AG04449 (cell line): ENCODE results near the gene RAD50.

Source experiments
- CTCF ChIA-PET: fragments of 350-600 bp; formaldehyde crosslinking; extraction: SDS; loops from one replicate; lab custom pipeline; 2021; ENCODE audit warnings: antibody characterized with exemption; lab: Yijun Ruan, JAX
- POLR2A ChIA-PET: fragments of 400-600, 350-600 bp; formaldehyde crosslinking; extraction: SDS; loops from one replicate; lab custom pipeline; 2020; ENCODE audit warnings: antibody characterized with exemption, inconsistent platforms; lab: Yijun Ruan, JAX
- DNase-seq: peaks from one replicate; pipeline ENCODE4 v3.0.0-alpha.2; 2010; ENCODE audit warnings: low read depth, low spot score
- H3K4me3 ChIP-seq: 2 replicates; pipeline ENCODE4 v1.5.1; 2011; ENCODE audit warnings: low read depth, mild to moderate bottlenecking, control low read depth, low read length
- CTCF ChIP-seq: IDR thresholded peaks from one replicate; pipeline ENCODE4 v1.5.1; 2011; ENCODE audit warnings: mild to moderate bottlenecking, moderate library complexity, low read length, control low read depth, inconsistent platforms; ENCODE audit not compliant: insufficient read depth; ENCODE audit errors: missing control alignments

RAD50 gene

DNA sequence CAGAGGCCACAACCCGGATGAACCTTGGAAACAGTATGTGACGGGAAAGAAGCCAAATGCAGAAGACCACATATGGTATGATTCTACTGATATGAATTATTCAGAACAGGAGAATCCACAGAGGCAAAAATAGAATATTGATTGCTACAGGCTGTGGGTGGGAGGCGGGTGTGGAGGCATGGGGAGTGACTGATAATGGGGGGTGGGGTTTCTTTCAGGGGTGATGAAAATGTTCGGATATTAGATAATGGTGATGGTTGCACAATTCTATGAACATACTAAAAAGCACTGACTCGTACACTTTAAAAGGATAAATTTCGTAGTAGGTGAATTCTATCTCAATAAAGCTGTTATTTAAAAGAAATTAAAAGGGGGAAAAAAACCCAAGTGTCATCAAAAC is 127.7 kb downstream of the RAD50 start:
- no peak for TF ChIP-seq CTCF
- DNase-seq, result no peak
- POLR2A ChIA-PET, result no interaction called here
- H3K4me3 ChIP-seq, result no peak overlapping the region
- CTCF ChIA-PET, result interaction anchor here (1.0 to 1.3 kb wide), 2 partner anchors 10 to 22 kb away, joined by 3 read pairs; no protein-coding TSS in a partner anchor

DNA sequence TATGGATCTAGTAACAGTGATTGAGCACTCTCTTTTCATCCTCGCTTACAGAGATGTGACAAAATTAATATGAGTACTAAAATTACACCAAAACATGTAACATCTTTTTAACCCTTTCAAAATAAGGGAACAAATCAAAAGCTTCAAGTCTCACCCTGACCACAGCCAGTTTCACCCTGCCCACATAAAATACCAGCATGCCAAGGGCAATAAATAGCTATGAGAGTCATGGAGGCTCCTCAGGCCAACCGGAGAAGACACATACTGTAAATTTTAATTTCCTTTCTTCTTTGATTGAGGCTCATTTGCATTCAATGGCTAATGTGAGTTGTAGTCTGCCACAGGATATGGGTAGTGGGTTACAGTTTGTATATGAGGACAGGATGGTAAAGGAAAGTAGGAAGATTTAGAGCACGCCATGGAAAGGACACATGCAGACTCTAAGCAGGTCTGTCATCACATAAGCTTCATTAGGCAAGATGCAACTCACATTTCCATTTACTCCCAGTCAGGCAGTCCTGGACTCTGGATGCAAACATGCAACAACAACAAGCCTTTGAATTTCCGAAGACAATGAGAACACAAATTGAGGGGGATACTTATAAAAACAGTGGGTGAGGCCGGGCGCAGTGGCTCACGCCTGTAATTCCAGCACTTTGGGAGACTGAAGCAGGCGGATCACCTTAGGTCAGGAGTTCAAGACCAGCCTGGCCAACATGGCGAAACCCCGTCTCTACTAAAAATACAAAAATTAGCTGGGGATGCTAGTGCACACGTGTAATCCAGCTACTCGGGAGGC is 128.3 kb downstream of the RAD50 start:
- ChIA-PET CTCF (interaction anchor here (1.0 to 1.3 kb wide), 2 partner anchors 10 to 23 kb away, joined by 3 read pairs; no protein-coding TSS in a partner anchor), POLR2A (no interaction called here)
- DNase-seq, result no peak
- TF ChIP-seq CTCF, result no peak
- no peak overlapping the region for H3K4me3 ChIP-seq

DNA sequence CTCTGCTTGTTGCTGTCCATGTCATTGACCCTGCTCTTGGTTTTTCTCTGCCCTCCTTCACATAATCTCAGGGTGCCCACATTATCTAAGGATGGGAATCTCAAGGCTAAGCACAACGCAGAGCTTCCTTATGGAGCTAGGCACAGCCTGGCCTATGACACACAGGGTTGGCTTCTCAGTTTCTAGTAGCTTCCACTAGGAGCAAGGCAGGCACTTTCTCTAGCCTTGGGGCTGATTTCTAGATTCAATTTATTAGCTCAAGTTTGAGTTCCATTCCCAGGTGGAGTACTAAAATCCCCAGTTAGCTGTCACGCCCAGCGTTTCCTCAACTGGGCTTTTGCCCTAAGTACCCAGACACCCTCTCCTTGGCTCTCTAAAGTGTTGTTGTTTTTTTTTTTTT is 129.4 kb downstream of the RAD50 start:
- DNase-seq, result no peak
- CTCF ChIA-PET, result interaction anchor here (1.6 kb wide), 1 partner anchor 9 kb away, joined by 8 read pairs; no protein-coding TSS in a partner anchor
- POLR2A ChIA-PET, result no interaction called here
- no peak overlapping the region for H3K4me3 ChIP-seq
- TF ChIP-seq CTCF, result no peak

GRCh38 chr5:132687995-132688394 is 131.2 kb downstream of the RAD50 start:
- no peak for TF ChIP-seq CTCF
- no peak for DNase-seq
- ChIA-PET CTCF (interaction anchor here (1.1 kb wide), 1 partner anchor 16 kb away, joined by 3 read pairs; no protein-coding TSS in a partner anchor), POLR2A (no interaction called here)
- no peak overlapping the region for H3K4me3 ChIP-seq

DNA sequence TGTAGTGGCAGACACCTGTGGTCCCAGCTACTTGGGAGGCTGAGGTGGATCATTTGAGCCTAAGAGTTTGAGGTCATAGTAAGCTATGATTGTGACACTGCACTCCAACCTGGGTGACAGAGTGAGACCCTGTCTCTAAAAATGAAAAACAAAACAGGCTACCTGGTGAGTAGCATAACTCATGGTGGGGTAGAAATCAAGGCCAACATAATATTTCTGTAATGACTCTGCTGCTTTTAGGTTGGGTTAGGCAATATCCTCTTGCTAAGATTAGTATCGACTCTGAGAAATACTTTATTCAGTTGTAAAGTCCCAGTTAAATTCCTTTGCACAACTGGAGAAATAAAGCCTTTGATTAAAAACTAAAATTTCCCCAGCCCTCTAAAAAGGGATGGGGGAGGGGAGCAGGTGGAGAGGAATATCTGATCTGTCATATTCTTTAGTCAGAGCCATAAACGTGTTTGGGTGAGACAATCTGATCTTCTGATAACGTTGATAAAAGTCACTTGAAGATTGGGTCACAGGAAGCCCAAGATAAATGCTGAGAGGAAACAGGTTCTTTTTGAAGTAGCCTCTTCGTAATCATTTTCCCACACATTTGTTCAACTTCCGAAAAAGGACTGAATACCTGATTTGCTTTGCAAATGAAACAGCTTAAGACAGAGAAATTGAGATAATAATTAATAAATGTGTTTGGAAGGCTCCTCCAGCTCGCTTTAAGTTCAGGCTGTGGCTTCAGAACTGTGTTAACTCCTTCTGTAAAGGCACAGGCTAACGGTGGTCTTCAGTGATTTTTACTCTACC is 132.0 kb downstream of the RAD50 start:
- TF ChIP-seq CTCF, result no peak
- no peak for DNase-seq
- ChIA-PET CTCF (interaction anchor here (1.1 to 1.5 kb wide), 4 partner anchors 12 to 132 kb away, joined by 3 to 6 read pairs (median 4); no protein-coding TSS in a partner anchor), POLR2A (no interaction called here)
- no peak overlapping the region for H3K4me3 ChIP-seq

DNA sequence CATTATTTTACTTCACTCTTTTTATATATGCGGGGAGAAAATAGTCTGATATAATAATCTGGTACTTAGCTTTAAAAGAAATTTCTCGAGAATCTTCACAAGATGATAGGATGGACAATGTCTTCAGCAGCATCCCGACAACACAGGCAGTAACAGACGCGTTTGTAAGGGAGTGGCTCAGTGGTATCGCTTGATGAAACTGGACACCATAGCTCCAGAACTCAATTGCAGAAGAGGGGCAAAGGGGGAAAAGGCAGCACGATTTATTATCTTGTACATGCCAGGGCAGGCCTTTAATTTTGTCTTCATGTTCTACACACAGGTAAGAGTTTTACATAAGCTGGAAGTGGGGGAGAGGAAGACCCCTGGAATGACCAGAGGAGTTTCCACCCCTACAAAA is 132.7 kb downstream of the RAD50 start:
- TF ChIP-seq CTCF, result no peak
- POLR2A ChIA-PET, result no interaction called here
- CTCF ChIA-PET, result interaction anchor here (1.2 to 1.7 kb wide), 5 partner anchors 10 to 304 kb away, joined by 4 to 6 read pairs (median 5); no protein-coding TSS in a partner anchor

More for the DNA sequence above, 132.7 kb downstream of the RAD50 start:
- no peak for DNase-seq
- H3K4me3 ChIP-seq, result no peak overlapping the region
